ENCODE results near the gene FERMT3. TPM values are rescaled to one million over a fixed set of nuclear protein-coding genes. Genes with fewer than 3 reads are reported as not detected.

FERMT3 gene
- total RNA-seq, 5 donors from 2014 or later (not counting 1 experiment from before 2014, with no cell fraction given), result 115 to 184 (median 161) TPM

- ChIA-PET CTCF (no interaction called here), POLR2A (interaction anchor here in 1 of 2 donors (0.6 kb wide), 1 partner anchor 62 kb away, joined by 3 read pairs; no protein-coding TSS in a partner anchor)
- no peaks in the 10 kb centered on the region for H3K9me3 Mint-ChIP-seq
- Histone ChIP-seq H3K36me3 (ENCODE audit: control insufficient read depth in 2 of 2, extremely low read depth in 1 of 2, insufficient read depth in 1 of 2, low read length in 1 of 2) (peaks cover 13 to 58% of the 10 kb centered on the region in 2 donors), H3K27me3 (replicated peaks in 1 of 2; ENCODE audit: control insufficient read depth in 2 of 2, extremely low read depth in 1 of 2, insufficient read depth in 2 of 2, low read length in 1 of 2) (no peaks in the 10 kb centered on the region), H3K27ac (ENCODE audit: low read length) (no peak overlapping the region), H3K4me3 (ENCODE audit: control insufficient read depth in 1 of 2, extremely low read depth in 1 of 2, low read length in 1 of 2) (no peak overlapping the region), H3K9me3 (no peaks in the 10 kb centered on the region), H3K4me1 (ENCODE audit: control insufficient read depth in 1 of 2, extremely low read depth in 1 of 2, insufficient read depth in 2 of 2, low read length in 2 of 2) (peaks cover 0 to 33% of the 10 kb centered on the region in 2 experiments)
- 96% methylated on average over 13 of the region's 14 CpGs for WGBS (ENCODE audit: insufficient coverage)
- H3K36me3 Mint-ChIP-seq, result peaks cover 9% of the 10 kb centered on the region
- no peak overlapping the region for H3K27ac Mint-ChIP-seq
- DNase-seq (no peak), ATAC-seq (replicated peaks in 1 of 4) (no peak)
- no peak overlapping the region for H3K4me3 Mint-ChIP-seq
- H3K4me1 Mint-ChIP-seq, result peaks cover 7 to 19% (median 9%) of the 10 kb centered on the region in 3 donors
- no peaks in the 10 kb centered on the region for H3K27me3 Mint-ChIP-seq
Measured at GRCh38 chr11:64220798-64221197, 14.3 kb downstream of the FERMT3 start.

- CTCF ChIA-PET, result interaction anchor here in 1 of 2 donors (1.0 kb wide), 1 partner anchor 16 kb away, joined by 3 read pairs; the partner anchor contains the start of gene FERMT3
- Histone ChIP-seq H3K4me1 (ENCODE audit: control insufficient read depth in 1 of 2, extremely low read depth in 1 of 2, insufficient read depth in 2 of 2, low read length in 2 of 2) (peaks cover 7 to 47% of the 10 kb centered on the region in 2 experiments), H3K36me3 (ENCODE audit: control insufficient read depth in 2 of 2, extremely low read depth in 1 of 2, insufficient read depth in 1 of 2, low read length in 1 of 2) (peaks cover 13 to 49% of the 10 kb centered on the region in 2 donors), H3K27ac (ENCODE audit: low read length) (no peak overlapping the region), H3K9me3 (no peaks in the 10 kb centered on the region), H3K4me3 (ENCODE audit: control insufficient read depth in 1 of 2, extremely low read depth in 1 of 2, low read length in 1 of 2) (no peak overlapping the region), H3K27me3 (replicated peaks in 1 of 2; ENCODE audit: control insufficient read depth in 2 of 2, extremely low read depth in 1 of 2, insufficient read depth in 2 of 2, low read length in 1 of 2) (no peaks in the 10 kb centered on the region)
- DNase-seq, result no peak
- ATAC-seq (replicated peaks in 1 of 4), result no peak
- Mint-ChIP-seq H3K4me1 (peaks cover 16 to 27% (median 18%) of the 10 kb centered on the region in 3 donors), H3K36me3 (peaks cover 9% of the 10 kb centered on the region), H3K27ac (peak overlapping the region in 1 of 2 donors; percentile 34), H3K27me3 (no peaks in the 10 kb centered on the region), H3K4me3 (no peak overlapping the region), H3K9me3 (no peaks in the 10 kb centered on the region)
- POLR2A ChIA-PET, result no interaction called here
- WGBS (ENCODE audit: insufficient coverage), result 90% methylated on average over 7 of the region's 9 CpGs
Measured at GRCh38 chr11:64222651-64223000, 16.1 kb downstream of the FERMT3 start.

GRCh38 chr11:64223001-64223651 lies 16.6 kb downstream of the FERMT3 start:
- CTCF ChIA-PET, result interaction anchor here (0.7 to 1.0 kb wide), 3 partner anchors 16 to 25 kb away, joined by 3 read pairs; partner anchors contain the start of gene FERMT3 (in 2 of the 2)
- Mint-ChIP-seq H3K4me1 (peaks cover 21 to 32% (median 22%) of the 10 kb centered on the region in 3 donors), H3K4me3 (no peak overlapping the region), H3K9me3 (no peaks in the 10 kb centered on the region), H3K27ac (peak overlapping the region in 1 of 2 donors; percentile 34), H3K36me3 (peaks cover 9% of the 10 kb centered on the region), H3K27me3 (no peaks in the 10 kb centered on the region)
- no peak overlapping the region for H3K4me3 ChIP-seq (ENCODE audit: control insufficient read depth in 1 of 2, extremely low read depth in 1 of 2, low read length in 1 of 2)
- H3K4me1 ChIP-seq (ENCODE audit: control insufficient read depth in 1 of 2, extremely low read depth in 1 of 2, insufficient read depth in 2 of 2, low read length in 2 of 2), result peaks cover 8 to 50% of the 10 kb centered on the region in 2 experiments
- H3K27ac ChIP-seq (ENCODE audit: low read length), result no peak overlapping the region
- peaks cover 13 to 48% of the 10 kb centered on the region in 2 donors for H3K36me3 ChIP-seq (ENCODE audit: control insufficient read depth in 2 of 2, extremely low read depth in 1 of 2, insufficient read depth in 1 of 2, low read length in 1 of 2)
- ATAC-seq (replicated peaks in 1 of 4) (no peak), DNase-seq (no peak)
- WGBS (ENCODE audit: insufficient coverage), result 91% methylated on average over 11 of the region's 24 CpGs
- no peaks in the 10 kb centered on the region for H3K9me3 ChIP-seq
- H3K27me3 ChIP-seq (replicated peaks in 1 of 2; ENCODE audit: control insufficient read depth in 2 of 2, extremely low read depth in 1 of 2, insufficient read depth in 2 of 2, low read length in 1 of 2), result no peaks in the 10 kb centered on the region
- POLR2A ChIA-PET, result interaction anchor here (0.5 to 0.6 kb wide), 4 partner anchors 12 to 102 kb away, joined by 3 to 6 read pairs (median 4); no protein-coding TSS in a partner anchor

DNA sequence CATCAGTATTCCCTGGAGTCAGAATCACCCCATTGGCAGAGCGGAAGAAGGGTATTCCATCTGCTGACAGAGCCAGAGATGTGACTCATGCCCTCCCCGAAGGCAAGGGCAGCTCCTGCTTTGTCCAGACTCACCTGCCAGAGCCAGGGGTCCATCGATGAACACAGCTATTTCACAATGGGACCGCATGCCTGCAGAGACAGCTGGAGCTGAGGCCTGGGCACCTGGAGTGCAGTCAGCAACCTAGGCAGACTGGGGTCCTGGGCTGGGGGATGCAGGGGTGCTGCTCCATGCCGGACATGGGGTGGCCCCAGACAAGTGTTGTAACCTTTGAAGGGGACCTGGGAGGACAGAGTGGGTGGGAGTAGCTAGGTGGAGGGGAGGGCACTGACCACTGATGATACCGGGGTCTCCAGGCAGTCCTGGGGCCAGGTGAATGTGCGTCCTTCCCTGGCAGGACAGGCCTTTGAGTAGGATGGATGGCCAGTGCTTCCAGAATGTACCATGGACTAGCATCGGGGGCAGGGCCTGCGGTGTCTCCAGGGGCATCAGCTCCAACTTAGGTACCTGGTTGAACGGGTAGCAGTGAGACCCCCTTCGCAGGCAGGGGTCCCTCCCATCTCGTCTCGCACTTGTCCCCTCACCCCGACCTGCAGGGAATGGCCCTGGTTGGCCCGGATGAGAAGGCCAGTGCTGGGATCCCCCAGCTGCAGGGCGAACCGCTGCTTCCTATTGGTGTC lies 17.8 kb downstream of the FERMT3 start:
- Mint-ChIP-seq H3K4me3 (peak overlapping the region; percentile 80 to 92 (median 86)), H3K36me3 (peaks cover 5% of the 10 kb centered on the region), H3K27me3 (no peaks in the 10 kb centered on the region), H3K4me1 (peaks cover 25 to 36% (median 29%) of the 10 kb centered on the region in 3 donors), H3K27ac (peak overlapping the region; percentile 23 to 66), H3K9me3 (no peaks in the 10 kb centered on the region)
- ATAC-seq (replicated peaks in 1 of 4) (no peak), DNase-seq (no peak)
- POLR2A ChIA-PET, result interaction anchor here in 1 of 2 donors (0.5 kb wide), 1 partner anchor 11 kb away, joined by 3 read pairs; no protein-coding TSS in a partner anchor
- H3K4me3 ChIP-seq (ENCODE audit: control insufficient read depth in 1 of 2, extremely low read depth in 1 of 2, low read length in 1 of 2), result no peak overlapping the region
- CTCF ChIA-PET, result interaction anchor here in 1 of 2 donors (1.0 kb wide), 1 partner anchor 18 kb away, joined by 3 read pairs; the partner anchor contains the start of gene FERMT3
- peaks cover 14 to 36% of the 10 kb centered on the region in 2 donors for H3K36me3 ChIP-seq (ENCODE audit: control insufficient read depth in 2 of 2, extremely low read depth in 1 of 2, insufficient read depth in 1 of 2, low read length in 1 of 2)
- H3K27ac ChIP-seq (ENCODE audit: low read length), result no peak overlapping the region
- H3K27me3 ChIP-seq (replicated peaks in 1 of 2; ENCODE audit: control insufficient read depth in 2 of 2, extremely low read depth in 1 of 2, insufficient read depth in 2 of 2, low read length in 1 of 2), result no peaks in the 10 kb centered on the region
- 96% methylated on average over 14 of the region's 17 CpGs for WGBS (ENCODE audit: insufficient coverage)
- H3K4me1 ChIP-seq (ENCODE audit: control insufficient read depth in 1 of 2, extremely low read depth in 1 of 2, insufficient read depth in 2 of 2, low read length in 2 of 2), result peaks cover 10 to 56% of the 10 kb centered on the region in 2 experiments
- H3K9me3 ChIP-seq, result no peaks in the 10 kb centered on the region

- ATAC-seq (replicated peaks in 1 of 4), result no peak
- H3K4me1 ChIP-seq (ENCODE audit: control insufficient read depth in 1 of 2, extremely low read depth in 1 of 2, insufficient read depth in 2 of 2, low read length in 2 of 2), result peaks cover 15 to 57% of the 10 kb centered on the region in 2 experiments
- no peaks in the 10 kb centered on the region for H3K9me3 ChIP-seq
- CTCF ChIA-PET, result interaction anchor here in 1 of 2 donors (1.0 kb wide), 1 partner anchor 17 kb away, joined by 3 read pairs; no protein-coding TSS in a partner anchor
- Mint-ChIP-seq H3K9me3 (no peaks in the 10 kb centered on the region), H3K27ac (peak overlapping the region; percentile 74 to 84), H3K27me3 (no peaks in the 10 kb centered on the region), H3K36me3 (peaks cover 4% of the 10 kb centered on the region), H3K4me1 (peaks cover 32 to 42% (median 36%) of the 10 kb centered on the region in 3 donors), H3K4me3 (peak overlapping the region; percentile 80 to 92 (median 86))
- 75% methylated on average over 15 of the region's 22 CpGs for WGBS (ENCODE audit: insufficient coverage)
- H3K27ac ChIP-seq (ENCODE audit: low read length), result peak overlapping the region; percentile 68
- no peaks in the 10 kb centered on the region for H3K27me3 ChIP-seq (replicated peaks in 1 of 2; ENCODE audit: control insufficient read depth in 2 of 2, extremely low read depth in 1 of 2, insufficient read depth in 2 of 2, low read length in 1 of 2)
- no peak for DNase-seq
- peak overlapping the region; percentile 78 to 96 for H3K4me3 ChIP-seq (ENCODE audit: control insufficient read depth in 1 of 2, extremely low read depth in 1 of 2, low read length in 1 of 2)
- POLR2A ChIA-PET, result no interaction called here
- H3K36me3 ChIP-seq (ENCODE audit: control insufficient read depth in 2 of 2, extremely low read depth in 1 of 2, insufficient read depth in 1 of 2, low read length in 1 of 2), result peaks cover 16 to 29% of the 10 kb centered on the region in 2 donors
Measured at GRCh38 chr11:64224891-64225607, 18.5 kb downstream of the FERMT3 start.

Data from T-cell (primary cell).